Ishikawa (cell line): ENCODE data around the gene CEMIP.

ENCODE experiments used
- CEBPB ChIP-seq: IDR thresholded peaks from 2 replicates; pipeline ENCODE4 v1.6.1; 2012
- CREB1 ChIP-seq: IDR thresholded peaks from 2 replicates; pipeline ENCODE4 v1.6.1; 2012; ENCODE audit warnings: low read depth
- EGR1 ChIP-seq: IDR thresholded peaks from 2 replicates; pipeline ENCODE4 v1.6.1; 2012
- EP300 ChIP-seq: IDR thresholded peaks from 2 replicates; pipeline ENCODE4 v1.6.1; 2012; ENCODE audit warnings: borderline replicate concordance
- FOXM1 ChIP-seq: IDR thresholded peaks from 2 replicates; pipeline ENCODE4 v1.6.1; 2012; ENCODE audit warnings: low read depth, borderline replicate concordance
- MAX ChIP-seq: IDR thresholded peaks from 2 replicates; pipeline ENCODE4 v1.6.1; 2012
- NFIC ChIP-seq: IDR thresholded peaks from 2 replicates; pipeline ENCODE4 v1.6.1; 2012
- RAD21 ChIP-seq: IDR thresholded peaks from 2 replicates; pipeline ENCODE4 v1.6.1; 2012; ENCODE audit warnings: low read depth
- TAF1 ChIP-seq: IDR thresholded peaks from 2 replicates; pipeline ENCODE4 v1.6.1; 2012; ENCODE audit warnings: low read depth, mild to moderate bottlenecking
- TCF12 ChIP-seq: IDR thresholded peaks from 2 replicates; pipeline ENCODE4 v1.6.1; 2012; ENCODE audit warnings: low read depth
- TEAD4 ChIP-seq: IDR thresholded peaks from 2 replicates; pipeline ENCODE4 v1.6.1; 2012
- YY1 ChIP-seq: IDR thresholded peaks from 2 replicates; pipeline ENCODE4 v1.6.1; 2012; ENCODE audit warnings: low read depth
- ZBTB7A ChIP-seq: IDR thresholded peaks from 2 replicates; pipeline ENCODE4 v1.6.1; 2012; ENCODE audit warnings: low read depth
- TF ChIP-seq, protein P1 (sequence below): IDR thresholded peaks from 2 replicates; pipeline ENCODE4 v1.6.1; 2012; ENCODE audit warnings: low read depth, mild to moderate bottlenecking
- TF ChIP-seq, protein P2 (sequence below): IDR thresholded peaks from 2 replicates; pipeline ENCODE4 v1.6.1; 2012

The CEMIP gene

DNA sequence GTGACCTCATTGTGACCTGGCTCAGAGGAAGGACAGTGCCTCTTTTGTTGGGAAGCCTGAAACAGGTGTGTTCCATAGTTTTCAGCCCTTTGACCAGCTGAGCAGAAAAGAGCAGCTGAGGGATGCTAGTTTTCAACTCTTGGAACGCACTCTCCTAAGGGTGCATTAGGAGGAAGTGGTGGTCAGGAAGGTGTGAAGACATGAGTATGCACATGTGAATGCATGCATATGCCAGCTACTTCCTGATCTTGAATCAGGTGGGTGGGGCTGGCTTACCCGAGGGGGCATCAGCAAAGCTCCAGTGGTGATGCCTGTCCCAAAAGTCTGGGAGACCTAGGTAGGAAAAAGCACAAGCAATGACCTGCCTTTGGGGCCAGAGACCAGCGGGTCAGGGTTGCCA is 23.3 kb upstream of the CEMIP start:
- TF ChIP-seq TAF1 = no peak
- TF ChIP-seq FOXM1 = no peak
- TF ChIP-seq YY1 = no peak
- TF ChIP-seq, protein P1, sequence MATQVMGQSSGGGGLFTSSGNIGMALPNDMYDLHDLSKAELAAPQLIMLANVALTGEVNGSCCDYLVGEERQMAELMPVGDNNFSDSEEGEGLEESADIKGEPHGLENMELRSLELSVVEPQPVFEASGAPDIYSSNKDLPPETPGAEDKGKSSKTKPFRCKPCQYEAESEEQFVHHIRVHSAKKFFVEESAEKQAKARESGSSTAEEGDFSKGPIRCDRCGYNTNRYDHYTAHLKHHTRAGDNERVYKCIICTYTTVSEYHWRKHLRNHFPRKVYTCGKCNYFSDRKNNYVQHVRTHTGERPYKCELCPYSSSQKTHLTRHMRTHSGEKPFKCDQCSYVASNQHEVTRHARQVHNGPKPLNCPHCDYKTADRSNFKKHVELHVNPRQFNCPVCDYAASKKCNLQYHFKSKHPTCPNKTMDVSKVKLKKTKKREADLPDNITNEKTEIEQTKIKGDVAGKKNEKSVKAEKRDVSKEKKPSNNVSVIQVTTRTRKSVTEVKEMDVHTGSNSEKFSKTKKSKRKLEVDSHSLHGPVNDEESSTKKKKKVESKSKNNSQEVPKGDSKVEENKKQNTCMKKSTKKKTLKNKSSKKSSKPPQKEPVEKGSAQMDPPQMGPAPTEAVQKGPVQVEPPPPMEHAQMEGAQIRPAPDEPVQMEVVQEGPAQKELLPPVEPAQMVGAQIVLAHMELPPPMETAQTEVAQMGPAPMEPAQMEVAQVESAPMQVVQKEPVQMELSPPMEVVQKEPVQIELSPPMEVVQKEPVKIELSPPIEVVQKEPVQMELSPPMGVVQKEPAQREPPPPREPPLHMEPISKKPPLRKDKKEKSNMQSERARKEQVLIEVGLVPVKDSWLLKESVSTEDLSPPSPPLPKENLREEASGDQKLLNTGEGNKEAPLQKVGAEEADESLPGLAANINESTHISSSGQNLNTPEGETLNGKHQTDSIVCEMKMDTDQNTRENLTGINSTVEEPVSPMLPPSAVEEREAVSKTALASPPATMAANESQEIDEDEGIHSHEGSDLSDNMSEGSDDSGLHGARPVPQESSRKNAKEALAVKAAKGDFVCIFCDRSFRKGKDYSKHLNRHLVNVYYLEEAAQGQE = no peak
- TF ChIP-seq MAX = no peak
- no peak for TF ChIP-seq TCF12
- no peak for TF ChIP-seq NFIC
- TF ChIP-seq ZBTB7A = no peak
- no peak for TF ChIP-seq TEAD4
- TF ChIP-seq, protein P2, sequence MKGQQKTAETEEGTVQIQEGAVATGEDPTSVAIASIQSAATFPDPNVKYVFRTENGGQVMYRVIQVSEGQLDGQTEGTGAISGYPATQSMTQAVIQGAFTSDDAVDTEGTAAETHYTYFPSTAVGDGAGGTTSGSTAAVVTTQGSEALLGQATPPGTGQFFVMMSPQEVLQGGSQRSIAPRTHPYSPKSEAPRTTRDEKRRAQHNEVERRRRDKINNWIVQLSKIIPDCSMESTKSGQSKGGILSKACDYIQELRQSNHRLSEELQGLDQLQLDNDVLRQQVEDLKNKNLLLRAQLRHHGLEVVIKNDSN = no peak
- TF ChIP-seq EGR1 = no peak
- no peak for TF ChIP-seq EP300
- TF ChIP-seq CEBPB = no peak
- no peak for TF ChIP-seq RAD21
- TF ChIP-seq CREB1 = no peak

DNA sequence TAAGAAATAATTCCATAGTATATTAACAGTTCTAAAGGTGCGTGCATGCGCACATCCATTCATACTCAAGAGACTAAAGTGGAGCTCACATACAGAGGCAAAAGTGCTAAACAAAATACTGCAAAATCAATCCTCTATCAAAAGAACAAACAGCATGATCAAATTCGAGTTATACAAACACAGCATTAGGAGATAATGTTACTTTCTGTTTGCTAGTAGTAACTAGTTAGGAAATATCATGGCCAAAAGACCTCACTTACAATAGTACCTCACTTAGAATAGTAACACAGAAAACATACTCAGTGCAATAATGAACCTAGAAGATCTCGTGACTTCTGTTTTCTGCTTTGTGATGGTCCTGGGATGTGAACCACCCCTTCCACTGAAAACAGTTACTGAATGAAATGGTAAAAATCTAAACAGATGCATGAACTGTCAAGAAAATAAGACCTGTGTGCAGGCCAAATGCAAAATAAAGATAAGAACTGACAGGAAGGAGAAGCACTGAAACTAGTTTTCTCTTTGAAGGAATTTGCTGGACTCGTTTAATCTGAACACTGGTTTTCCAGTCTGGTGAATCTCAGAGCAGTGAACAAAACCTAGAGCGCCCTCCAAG is 20.9 kb upstream of the CEMIP start:
- TF ChIP-seq CEBPB = no peak
- no peak for TF ChIP-seq TEAD4
- TF ChIP-seq CREB1 = no peak
- no peak for TF ChIP-seq ZBTB7A
- TF ChIP-seq, protein P2 = no peak
- TF ChIP-seq, protein P1 = no peak
- TF ChIP-seq NFIC = no peak
- no peak for TF ChIP-seq YY1
- TF ChIP-seq RAD21 = no peak
- TF ChIP-seq MAX = no peak
- no peak for TF ChIP-seq TAF1

DNA sequence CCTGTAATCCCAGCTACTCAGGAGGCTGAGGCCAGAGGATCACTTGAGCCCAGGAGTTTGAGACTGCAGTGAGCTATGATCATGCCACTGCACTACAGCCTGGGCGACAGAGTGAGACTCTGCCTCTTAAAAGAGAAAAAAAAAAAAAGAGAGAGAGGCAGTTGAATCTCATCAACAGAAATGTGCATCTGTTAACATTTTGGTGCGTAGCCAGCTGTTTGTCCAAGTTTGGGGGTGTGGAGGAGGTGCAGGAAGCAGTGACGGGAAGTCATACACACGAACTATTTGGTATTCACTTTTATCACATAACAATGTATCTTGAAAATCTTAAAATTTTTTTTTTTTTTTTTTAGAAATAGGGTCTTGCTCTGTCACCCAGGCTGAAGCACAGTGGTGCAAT is 18.2 kb upstream of the CEMIP start:
- TF ChIP-seq NFIC = no peak
- no peak for TF ChIP-seq EP300
- TF ChIP-seq, protein P1 = no peak
- TF ChIP-seq YY1 = no peak
- no peak for TF ChIP-seq RAD21
- no peak for TF ChIP-seq CEBPB
- TF ChIP-seq TCF12 = no peak
- no peak for TF ChIP-seq TAF1
- no peak for TF ChIP-seq ZBTB7A
- no peak for TF ChIP-seq TEAD4
- TF ChIP-seq CREB1 = no peak
- TF ChIP-seq, protein P2 = no peak
- TF ChIP-seq FOXM1 = no peak
- no peak for TF ChIP-seq MAX
- TF ChIP-seq EGR1 = no peak

- TF ChIP-seq, protein P2 = no peak
- TF ChIP-seq TCF12 (no peak), CREB1 (no peak), TEAD4 (no peak), FOXM1 (no peak), NFIC (no peak), EGR1 (no peak), MAX (no peak), RAD21 (no peak), CEBPB (no peak), YY1 (no peak), EP300 (no peak), TAF1 (no peak), ZBTB7A (no peak)
- TF ChIP-seq, protein P1 = no peak
These were observed 17.4 kb upstream of the CEMIP start for GRCh38 chr15:80761754-80762153.
